Measurements from ENCODE around the gene TYR.
"Not testable (repeated sequence)": the region's sequence is repeated elsewhere in the genome, so short reads cannot be mapped to it uniquely, and the experiment has no call there.

The TYR gene

GRCh38 chr11:89177691-89178231 lies at the start of gene TYR:
Gene TYR, plus strand, starts transcription at chr11:89177875. Its CDS starts 79 bp downstream, at chr11:89177954.
- no peak for DNase-seq

GRCh38 chr11:89136606-89137005 lies 41.1 kb upstream of the TYR start:
- DNase-seq = no peak

DNA sequence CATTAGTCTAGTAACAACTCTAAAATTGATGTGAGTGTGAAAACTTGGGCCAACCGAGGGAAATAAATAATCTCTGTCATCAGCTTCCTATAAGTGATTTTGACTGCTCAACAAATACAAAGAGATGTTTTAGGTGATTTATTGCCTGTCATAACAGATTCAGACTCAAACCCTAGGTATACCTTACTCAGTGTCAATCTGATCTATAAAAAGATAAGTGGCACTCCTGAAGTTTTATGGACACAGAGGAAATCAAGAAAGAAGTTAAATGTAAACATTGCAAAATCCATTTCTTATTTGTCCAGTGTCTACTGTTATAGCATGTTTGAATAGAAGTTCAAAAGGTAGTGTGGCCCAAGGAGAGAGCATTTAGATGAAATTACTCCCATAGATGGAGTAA lies 30.4 kb upstream of the TYR start:
- no peak for DNase-seq

- no peak for DNase-seq
Observed at GRCh38 chr11:89159974-89160373, 17.7 kb upstream of the TYR start.

GRCh38 chr11:89161949-89162348 lies 15.7 kb upstream of the TYR start:
- DNase-seq = no peak

- no peak for DNase-seq
Observed at GRCh38 chr11:89163686-89164085, 14.0 kb upstream of the TYR start.

DNA sequence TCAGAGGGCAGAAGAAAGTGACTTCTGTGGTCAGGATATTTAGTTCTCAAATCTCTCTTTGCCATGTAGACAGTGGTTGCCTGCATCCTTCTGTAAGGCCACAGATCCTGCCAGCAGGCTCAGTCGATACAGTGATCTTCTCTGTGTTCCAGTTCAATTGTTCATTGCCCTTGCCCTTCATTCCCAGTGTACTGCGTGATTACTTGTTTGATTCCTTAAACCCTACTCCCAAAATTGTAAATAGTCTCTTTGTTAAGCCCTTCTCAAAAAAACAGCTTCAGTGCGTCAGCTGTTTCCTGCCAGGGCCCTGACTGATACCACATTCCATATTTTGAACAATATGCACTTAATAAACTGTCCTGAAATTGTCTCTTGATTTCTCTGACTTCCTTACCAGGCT lies 9.3 kb upstream of the TYR start:
- no peak for DNase-seq

DNA sequence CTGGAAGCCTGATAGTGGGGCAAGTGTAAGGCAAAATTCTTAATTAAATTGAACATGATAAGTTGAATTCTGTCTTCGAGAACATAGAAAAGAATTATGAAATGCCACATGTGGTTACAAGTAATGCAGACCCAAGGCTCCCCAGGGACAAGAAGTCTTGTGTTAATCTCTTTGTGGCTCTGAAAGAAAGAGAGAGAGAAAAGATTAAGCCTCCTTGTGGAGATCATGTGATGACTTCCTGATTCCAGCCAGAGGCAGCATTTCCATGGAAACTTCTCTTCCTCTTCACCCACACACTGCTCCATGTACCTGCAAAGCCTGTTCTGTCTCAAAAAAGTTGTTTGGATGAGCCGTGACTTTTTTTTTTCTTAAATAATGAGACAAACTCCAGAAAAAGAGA lies 1.9 kb upstream of the TYR start:
- no peak for DNase-seq

DNA sequence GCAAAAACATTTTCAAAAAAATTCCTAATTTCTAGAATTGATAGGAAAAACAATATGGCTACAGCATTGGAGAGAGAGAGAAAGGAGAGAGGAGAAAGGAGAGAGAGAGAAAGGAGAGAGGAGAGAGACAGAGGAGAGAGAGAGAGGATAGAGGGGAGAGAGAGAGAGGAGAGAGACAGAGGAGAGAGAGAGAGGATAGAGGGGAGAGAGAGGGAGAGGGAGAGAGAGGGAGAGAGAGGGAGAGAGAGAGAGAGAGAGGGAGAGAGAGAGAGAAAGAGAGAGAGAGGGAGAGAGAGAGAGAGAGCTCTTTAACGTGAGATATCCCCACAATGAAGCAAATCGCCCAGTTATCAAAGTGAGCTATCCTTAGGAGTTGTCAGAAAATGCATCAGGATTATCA lies 737 bp upstream of the TYR start:
- DNase-seq = no peak

GRCh38 chr11:89181111-89181510 lies 3.4 kb downstream of the TYR start:
- no peak for DNase-seq

DNA sequence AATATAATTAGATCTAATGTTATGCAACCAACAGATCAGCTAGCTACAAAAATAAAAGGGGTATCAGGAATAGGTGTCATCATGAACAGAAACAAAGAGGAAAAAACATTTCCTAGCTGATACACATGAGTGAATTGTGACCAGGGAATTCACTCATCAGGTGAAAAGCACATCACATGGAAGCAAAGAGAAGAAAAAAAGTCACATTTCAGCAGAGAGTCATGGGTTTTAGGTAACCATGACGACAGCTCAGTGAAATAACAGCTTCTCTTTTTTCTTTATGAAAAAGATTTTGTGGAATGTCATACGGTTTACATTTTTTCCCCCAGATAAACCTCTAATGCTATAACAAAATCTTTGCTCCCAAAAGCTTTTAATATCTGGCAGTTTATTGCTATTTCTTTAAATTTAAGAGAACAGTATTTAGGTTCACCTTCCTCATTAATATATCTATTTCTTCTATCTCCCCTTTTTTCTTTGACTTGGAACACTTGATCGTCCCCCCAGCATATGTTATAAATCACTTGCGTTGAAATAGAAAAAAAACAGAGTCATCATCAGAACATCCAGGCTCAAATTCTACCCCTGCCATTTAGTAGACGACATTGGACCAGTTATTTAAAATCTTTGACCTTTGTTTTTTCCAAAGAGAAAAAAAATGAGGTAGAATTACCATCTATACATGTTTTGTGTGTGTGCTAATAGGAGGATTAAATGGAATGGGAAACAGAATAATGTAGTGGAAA lies 5.3 kb downstream of the TYR start:
- DNase-seq = no peak

DNA sequence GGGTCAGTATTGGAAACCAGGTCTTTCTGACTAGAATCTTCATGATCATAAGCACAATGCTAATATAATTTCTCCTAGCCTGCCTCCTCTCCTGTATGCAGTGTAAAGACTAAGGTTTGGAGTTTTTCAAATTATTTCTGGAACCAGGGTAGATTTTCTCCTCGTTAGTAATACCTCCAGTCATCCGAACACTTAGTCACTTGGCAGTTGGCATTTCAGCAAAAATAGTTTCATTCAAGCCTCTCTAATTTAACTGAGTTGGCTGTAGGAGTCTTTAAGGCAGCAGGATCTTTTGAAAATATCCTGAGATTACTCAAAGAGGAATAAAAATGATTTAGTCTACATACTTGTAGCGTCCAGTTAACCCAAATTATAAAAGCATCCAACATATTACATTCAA lies 6.3 kb downstream of the TYR start:
- DNase-seq = no peak

- DNase-seq = no peak
Observed at GRCh38 chr11:89189776-89190175, 12.1 kb downstream of the TYR start.

- DNase-seq = no peak
Observed at GRCh38 chr11:89201138-89201537, 23.5 kb downstream of the TYR start.

DNA sequence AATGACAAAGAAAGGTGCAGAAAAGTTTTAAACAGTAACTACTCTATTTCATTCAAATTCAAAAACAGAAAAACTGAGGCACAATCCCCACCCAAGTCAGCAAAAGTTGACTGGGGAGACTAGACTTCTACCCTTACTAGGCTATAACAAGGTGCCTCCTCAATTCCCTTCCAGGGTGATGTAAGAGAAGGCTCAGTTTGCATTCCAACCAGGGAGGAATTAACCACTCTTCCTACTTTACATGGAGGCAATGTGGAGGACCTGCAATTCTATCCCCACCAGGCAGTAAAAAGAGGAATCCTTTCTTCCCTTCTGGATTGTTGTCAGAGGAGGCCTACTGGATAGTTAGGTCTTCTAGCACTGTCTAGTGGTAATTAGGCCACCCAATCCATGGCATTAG lies 26.1 kb downstream of the TYR start:
- no peak for DNase-seq

- no peak for DNase-seq
Observed at GRCh38 chr11:89205378-89205777, 27.7 kb downstream of the TYR start.

DNA sequence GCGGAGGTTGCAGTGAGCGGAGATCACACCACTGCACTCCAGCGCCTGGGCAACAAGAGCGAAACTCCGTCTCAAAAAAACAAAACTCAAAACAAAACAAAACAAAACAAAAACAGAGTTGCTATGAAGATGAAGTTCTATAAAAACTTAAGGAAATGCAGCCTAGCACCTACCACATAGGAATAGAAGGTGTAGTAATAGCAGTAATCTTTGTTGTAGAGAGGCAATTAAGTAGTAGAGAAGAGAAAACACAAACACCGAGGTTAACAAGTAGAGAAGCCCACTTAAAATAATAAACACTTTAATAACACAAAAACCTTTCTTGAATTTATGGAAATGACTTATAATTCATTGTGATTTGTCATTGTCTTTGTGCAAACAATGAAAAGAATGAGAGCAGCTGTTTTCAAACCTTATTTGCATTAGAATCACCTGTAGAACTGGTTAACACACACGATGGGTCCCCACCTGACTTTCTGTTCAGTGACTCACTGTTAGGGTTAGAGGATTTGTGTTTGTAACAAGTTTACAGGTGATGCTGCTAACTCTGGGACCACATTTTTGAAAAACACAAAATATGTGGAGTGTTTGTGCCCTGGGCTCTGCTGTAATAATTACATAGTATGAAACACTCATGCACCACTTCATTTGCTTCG lies 43.1 kb downstream of the TYR start:
- DNase-seq = no peak

- no peak for DNase-seq
Observed at GRCh38 chr11:89235083-89235482, 57.4 kb downstream of the TYR start.

DNA sequence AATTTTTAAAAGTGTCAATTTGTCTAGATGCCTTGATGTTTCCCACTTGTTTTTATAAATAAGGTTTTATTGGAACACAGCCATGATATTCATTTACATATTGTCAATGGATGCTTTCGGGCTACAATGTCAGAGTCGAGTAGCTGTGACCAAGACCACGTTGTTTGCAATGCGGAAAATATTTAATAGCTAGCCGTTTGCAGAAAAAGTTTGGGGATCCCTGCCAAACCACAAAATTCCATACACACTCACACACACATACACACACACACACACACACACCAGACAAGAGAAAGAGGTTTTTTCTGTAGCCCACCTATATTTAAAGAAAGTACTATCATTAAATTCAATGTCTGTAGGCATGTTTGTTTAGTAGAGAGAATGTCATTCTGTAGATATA lies 58.3 kb downstream of the TYR start:
- no peak for DNase-seq

DNA sequence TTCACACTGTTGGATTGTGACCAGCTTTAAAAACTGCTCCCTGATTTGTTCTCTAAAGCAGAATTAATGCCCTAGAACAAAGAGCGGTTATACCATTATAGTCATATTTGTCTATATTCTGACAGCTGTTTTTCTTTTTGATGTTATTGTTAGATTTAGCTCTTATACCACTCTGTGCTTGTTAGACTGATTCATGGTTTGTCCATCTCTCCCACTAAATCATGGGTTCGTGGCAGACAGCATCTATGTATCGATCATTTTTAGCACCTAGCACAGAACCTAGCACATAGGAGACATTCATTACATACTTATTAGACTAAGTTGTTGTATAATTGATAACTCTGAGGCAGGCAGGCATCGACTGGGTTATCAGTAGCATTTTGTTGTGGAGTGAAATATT lies 69.3 kb downstream of the TYR start:
- not testable (repeated sequence) for DNase-seq

DNA sequence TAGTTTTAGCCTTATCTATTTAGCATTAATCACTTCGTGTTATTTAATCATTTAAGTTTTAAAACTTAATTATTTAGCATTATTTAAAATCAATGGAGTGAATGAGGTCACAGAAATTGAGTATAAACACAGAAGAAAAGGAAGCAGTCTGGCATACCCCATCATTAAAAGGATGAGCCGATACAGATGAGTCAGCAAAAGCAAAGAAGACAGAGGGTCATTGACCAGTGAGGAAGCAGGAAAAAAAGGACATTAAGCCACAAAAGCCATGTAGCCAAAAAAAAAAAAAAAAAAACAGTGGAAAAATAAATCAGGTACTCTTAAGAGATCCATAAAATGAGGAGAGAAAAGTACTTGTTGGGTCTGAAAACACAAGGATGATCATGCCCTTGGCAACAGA lies 71.5 kb downstream of the TYR start:
- DNase-seq = no peak

DNA sequence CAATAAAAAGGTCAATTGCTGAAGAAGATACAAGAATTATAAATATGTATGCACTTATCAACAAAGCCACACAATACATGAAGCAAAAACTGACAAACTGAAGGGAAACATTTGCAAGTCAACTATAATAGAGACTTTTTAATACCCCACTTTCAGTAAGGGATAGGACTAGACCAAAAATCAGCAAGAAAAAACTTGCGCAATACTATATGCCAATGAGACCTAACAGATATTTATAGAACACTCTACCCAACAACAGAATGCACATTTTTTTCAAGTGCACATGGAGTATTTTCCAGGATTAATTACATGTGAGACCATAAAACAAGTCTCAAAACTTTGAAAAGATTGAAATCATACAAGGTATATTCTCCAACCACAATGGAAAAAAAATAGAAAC lies 83.8 kb downstream of the TYR start:
- not testable (repeated sequence) for DNase-seq

DNA sequence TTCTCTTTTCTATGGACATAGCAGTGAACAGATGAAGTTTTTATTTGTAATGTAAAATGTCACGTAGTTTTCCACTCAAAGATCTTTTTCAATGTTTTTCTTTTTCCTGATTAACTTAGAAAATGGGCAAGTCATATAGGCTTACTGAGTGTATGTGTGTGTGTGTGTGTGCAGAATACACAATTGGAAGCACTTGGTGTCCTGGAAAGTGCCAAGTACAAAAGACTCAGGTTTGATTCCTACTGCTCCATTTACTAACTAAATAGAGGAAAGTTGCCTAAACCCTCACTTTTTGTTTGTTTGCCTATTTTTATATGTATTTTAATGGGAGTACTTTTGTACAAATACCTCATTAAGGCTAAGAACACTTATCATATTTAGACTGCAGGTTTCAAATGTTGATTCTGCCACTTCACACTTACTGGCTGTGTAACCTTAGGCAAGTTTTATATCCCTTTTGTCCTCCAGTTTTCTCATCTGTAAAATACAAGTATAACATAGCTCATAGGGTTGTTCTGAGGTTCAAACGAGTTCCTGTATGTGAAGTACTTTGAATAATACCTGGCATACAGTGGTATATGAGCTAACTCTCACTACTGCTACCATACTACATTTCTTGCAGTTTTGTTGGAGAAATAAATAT lies 90.1 kb downstream of the TYR start:
- no peak for DNase-seq

- DNase-seq = not testable (repeated sequence)
Observed at GRCh38 chr11:89272540-89273088, 94.9 kb downstream of the TYR start.

Data from activated CD4-positive, alpha-beta T cell treated with anti-CD3 and anti-CD28 coated beads, Interleukin-2, amount 50 U/mL, for 48 hours (primary cell).